HG03342 (cell line): ENCODE measurements around the gene PIEZO2.

ENCODE experiments used
- ATAC-seq: cut with Tn5 transposase; IDR thresholded peaks from one replicate; pipeline ENCODE4 v1.9.1; 2021; ENCODE audit warnings: mild to moderate bottlenecking, moderate library complexity; ENCODE audit not compliant: unreplicated experiment

The PIEZO2 gene

GRCh38 chr18:11113937-11114336 is 35.4 kb downstream of the PIEZO2 start:
- no peak for ATAC-seq

- no peak for ATAC-seq
Observed at GRCh38 chr18:11113046-11113548, 36.3 kb downstream of the PIEZO2 start.

DNA sequence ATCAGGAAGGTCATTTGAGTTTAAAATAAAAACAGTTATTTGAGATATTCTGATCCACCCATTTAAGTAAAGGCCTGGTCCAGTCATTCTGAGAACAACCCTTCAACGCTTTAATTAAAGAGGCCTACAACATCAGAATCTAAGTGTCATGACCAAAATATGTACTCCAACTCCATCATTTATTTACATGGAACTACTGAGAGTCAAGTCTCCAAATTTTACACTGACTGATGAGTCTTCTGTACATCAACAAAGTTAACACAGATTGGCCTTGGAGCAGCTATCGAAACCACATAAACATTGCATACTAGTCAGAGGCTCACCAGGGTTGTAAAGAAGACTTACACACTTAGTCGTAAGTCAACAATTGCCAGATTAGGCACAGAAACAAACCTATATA is 37.1 kb downstream of the PIEZO2 start:
- ATAC-seq = no peak

DNA sequence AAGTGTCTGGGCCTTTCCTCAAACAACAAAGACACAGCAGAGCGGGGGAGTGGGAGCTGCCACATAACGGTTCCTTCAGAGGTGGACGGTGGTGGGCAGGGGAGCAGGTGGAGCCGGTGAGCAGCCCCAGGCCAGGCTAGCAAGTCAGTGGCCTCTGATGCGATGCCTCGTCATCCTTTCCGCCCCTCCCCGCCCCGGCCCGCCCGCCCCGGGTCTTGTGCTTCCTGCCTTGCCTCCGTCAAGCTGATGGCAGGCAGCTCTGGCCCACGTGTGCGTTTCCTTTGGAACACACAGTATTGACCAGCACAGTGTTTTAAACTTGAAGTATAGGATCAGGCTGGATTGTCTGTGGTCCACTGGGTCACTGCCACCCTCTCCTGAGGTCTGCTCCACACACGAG is 38.9 kb downstream of the PIEZO2 start:
- ATAC-seq = no peak

- no peak for ATAC-seq
Observed at GRCh38 chr18:11108947-11109346, 40.4 kb downstream of the PIEZO2 start.

- ATAC-seq = no peak
Observed at GRCh38 chr18:11106894-11107293, 42.5 kb downstream of the PIEZO2 start.

DNA sequence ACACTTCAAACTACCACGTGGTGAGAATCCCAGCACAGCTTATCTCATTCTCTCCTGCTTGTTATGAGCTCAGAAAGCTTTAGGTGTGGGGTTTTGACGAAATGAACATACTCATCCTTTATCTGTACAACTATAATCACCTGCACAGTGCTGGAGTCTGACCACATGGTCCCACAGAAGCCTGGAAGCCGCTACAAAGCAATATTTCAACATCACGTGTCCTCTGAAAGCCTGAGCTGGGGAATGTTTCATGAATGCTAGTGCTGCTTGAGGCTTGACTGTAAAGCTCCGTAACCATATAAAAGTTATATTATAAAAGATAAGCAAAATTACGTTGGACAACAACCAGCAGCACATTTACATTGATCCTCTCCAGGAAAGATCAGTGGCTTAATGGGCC is 43.9 kb downstream of the PIEZO2 start:
- ATAC-seq = no peak

GRCh38 chr18:11104307-11104706 is 45.1 kb downstream of the PIEZO2 start:
- ATAC-seq = no peak

GRCh38 chr18:11096839-11097750 is 52.3 kb downstream of the PIEZO2 start:
- no peak for ATAC-seq

- no peak for ATAC-seq
Observed at GRCh38 chr18:11096411-11096810, 53.0 kb downstream of the PIEZO2 start.

DNA sequence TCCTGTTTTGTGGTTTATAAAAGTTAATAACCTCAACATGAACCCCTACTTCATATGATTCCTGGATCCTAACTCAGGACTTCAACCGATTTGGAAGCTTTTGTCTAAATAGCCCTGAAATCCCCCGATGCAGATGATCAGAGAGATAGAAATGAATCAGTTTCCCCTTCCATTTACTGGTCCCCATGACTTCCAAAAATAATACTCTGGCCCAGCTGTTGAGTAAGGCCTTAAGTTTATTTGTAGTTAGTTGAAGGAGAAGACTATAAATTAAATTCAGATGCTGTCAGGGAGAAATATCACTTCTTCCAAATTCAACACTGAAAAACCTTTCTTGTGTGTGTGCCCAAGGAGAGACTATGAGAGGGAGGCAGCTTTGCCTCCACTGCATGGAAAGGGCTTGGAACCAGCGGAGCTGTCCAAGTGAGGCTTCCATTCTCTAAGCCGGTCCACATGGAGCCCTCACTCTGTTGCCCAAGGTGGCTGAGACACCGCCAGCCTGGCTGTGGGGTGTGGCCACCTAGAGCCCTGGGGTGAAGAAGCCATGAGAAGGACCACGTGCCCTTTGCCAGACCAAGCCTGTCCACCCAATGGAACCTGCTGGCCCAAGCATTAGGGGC is 53.6 kb downstream of the PIEZO2 start:
- no peak for ATAC-seq

DNA sequence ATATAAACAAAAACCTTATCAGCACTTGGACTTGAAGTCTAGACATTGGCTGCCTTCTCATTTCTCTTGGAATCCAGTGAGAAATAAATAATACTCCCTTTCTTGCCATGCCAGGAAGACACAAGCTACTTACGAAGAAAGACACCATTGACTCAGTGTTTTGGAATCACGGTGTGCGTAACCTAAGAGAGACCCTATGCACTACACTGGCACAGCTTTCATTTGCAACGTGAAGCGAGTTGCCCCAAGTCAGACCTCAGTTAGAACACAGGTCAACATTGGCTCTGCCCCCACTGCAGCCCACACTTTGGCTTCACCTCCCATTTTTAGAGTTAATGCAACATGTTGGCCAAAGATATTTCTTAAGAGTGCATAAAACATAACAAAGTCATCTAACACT is 54.2 kb downstream of the PIEZO2 start:
- ATAC-seq = no peak

GRCh38 chr18:11091746-11092145 is 57.6 kb downstream of the PIEZO2 start:
- ATAC-seq = no peak

GRCh38 chr18:11089931-11090715 is 59.2 kb downstream of the PIEZO2 start:
- ATAC-seq = no peak

- no peak for ATAC-seq
Observed at GRCh38 chr18:11081009-11081532, 68.3 kb downstream of the PIEZO2 start.

GRCh38 chr18:11078491-11078890 is 70.9 kb downstream of the PIEZO2 start:
- ATAC-seq = no peak

DNA sequence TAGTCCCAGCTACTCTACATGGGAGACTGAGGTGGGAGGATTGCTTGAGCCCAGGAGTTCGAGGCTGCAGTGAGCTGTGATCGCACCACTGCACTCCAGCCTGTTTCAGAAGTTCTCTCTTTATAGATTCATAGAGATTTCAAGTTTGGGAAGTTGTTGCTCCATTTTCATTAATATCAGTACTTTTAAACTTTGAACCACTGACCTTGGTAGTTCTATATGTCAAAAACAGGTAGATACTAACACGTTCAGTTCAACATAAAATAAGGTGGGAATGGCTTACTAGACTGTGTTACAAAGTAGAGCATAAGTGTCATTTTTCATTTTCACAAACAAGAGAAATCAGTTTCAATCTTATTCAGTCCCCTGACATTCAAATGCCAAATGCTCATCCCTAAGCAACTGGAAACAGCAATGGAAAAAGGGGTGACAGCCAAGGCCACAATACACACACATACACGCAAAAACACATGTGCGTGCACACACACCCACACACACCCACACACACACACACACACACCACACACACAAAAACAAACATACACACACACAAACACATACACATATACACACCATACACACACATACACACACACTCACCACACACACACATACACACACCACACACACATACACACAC is 71.7 kb downstream of the PIEZO2 start:
- ATAC-seq = no peak

- no peak for ATAC-seq
Observed at GRCh38 chr18:11074889-11075288, 74.5 kb downstream of the PIEZO2 start.

GRCh38 chr18:11073971-11074370 is 75.4 kb downstream of the PIEZO2 start:
- no peak for ATAC-seq

DNA sequence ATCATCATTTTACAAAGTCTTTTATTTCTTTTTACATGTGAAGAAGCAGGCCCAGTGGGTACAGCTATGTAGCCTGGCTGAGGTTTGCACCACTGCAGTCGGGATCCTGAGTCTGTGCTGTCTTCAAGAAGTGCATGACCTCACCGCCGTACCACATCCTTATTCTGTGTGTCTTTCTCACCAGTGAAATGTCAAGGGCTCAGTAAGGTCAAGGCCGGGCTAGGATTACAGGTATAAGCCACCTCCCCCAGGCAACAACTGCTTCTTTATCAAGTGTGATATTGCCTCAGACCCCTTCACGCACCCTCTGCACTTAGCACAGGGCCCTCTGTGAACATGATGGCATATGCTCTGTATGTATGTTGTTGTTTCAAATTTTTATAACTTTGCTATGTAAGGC is 76.7 kb downstream of the PIEZO2 start:
- no peak for ATAC-seq

- ATAC-seq = no peak
Observed at GRCh38 chr18:11071300-11071699, 78.1 kb downstream of the PIEZO2 start.
